ENCODE data around the gene CNTN6. TPM values are rescaled to one million over a fixed set of nuclear protein-coding genes. Genes with fewer than 3 reads are reported as not detected.

Gene CNTN6
- total RNA-seq, 4 donors from 2014 or later = not detected

DNA sequence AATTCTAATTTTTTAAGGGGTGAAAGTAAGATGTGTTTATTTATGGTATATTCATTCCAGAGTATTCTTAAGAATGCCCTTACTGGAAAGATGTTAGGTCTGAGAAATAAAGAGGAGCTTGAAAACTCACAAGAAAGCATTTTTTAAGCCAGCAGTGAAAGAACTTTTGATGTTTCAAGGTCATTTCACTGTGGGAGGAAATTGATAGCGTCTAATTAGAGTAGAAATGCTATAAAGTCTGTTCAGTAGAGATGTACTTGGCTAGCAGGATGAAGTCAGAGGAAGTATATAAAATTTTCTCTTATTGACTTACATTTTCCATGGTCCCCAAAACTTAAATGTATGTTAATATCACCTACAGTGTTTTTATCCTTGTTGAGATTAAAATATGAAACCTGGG, 354.6 kb downstream of the CNTN6 start:
- WGBS, 2 donors (ENCODE audit: low coverage in 1 of 2) = 60 to 62% methylated on average over 1 of the region's 1 CpG
- no peak overlapping the region for H3K27ac ChIP-seq
- intact Hi-C loops (cut with DNase I; ENCODE audit: low total_unique reads) (no loop called here), in situ Hi-C loops (cut with MboI; ENCODE audit: low pct_ligation_motif_present in 1 of 4, low pct_unique_long_range_greater_than_20kb in 1 of 4, low sequenced_read_pairs in 3 of 4) (no loop called here)
- H3K4me3 ChIP-seq = no peak overlapping the region
- no peak for DNase-seq
- H3K36me3 ChIP-seq = no peaks in the 10 kb centered on the region
- TF ChIP-seq EP300 (IDR thresholded peaks at IDR 0.05; ENCODE audit: low read depth) (no peak), POLR2A (IDR thresholded peaks at IDR 0.05) (no peak)
- TF ChIP-seq, protein P1, sequence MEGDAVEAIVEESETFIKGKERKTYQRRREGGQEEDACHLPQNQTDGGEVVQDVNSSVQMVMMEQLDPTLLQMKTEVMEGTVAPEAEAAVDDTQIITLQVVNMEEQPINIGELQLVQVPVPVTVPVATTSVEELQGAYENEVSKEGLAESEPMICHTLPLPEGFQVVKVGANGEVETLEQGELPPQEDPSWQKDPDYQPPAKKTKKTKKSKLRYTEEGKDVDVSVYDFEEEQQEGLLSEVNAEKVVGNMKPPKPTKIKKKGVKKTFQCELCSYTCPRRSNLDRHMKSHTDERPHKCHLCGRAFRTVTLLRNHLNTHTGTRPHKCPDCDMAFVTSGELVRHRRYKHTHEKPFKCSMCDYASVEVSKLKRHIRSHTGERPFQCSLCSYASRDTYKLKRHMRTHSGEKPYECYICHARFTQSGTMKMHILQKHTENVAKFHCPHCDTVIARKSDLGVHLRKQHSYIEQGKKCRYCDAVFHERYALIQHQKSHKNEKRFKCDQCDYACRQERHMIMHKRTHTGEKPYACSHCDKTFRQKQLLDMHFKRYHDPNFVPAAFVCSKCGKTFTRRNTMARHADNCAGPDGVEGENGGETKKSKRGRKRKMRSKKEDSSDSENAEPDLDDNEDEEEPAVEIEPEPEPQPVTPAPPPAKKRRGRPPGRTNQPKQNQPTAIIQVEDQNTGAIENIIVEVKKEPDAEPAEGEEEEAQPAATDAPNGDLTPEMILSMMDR (IDR thresholded peaks at IDR 0.05) = no peak
- no peaks in the 10 kb centered on the region for H3K27me3 ChIP-seq
- H3K4me1 ChIP-seq = no peaks in the 10 kb centered on the region
- no peaks in the 10 kb centered on the region for H3K9me3 ChIP-seq

DNA sequence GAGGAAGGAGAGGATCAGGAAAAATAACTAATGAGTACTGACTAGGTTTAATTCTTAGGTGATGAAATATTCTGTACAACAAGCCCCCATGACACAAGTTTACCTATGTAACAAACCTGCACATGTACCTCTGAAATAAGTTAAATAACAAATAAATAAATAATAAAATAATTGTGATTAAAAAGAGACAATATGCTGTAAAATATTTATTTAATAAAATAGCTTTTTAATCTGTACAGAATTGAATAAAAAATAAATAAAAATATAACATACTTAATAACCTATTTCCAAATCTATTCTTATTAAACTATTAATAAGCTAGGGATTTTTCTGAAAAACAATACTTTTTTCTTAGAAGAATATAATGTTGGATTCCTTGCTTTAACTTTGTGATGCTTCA, 355.6 kb downstream of the CNTN6 start:
- Histone ChIP-seq H3K27ac (no peak overlapping the region), H3K9me3 (no peaks in the 10 kb centered on the region), H3K27me3 (no peaks in the 10 kb centered on the region), H3K4me3 (no peak overlapping the region), H3K4me1 (no peaks in the 10 kb centered on the region), H3K36me3 (no peaks in the 10 kb centered on the region)
- in situ Hi-C loops (cut with MboI; ENCODE audit: low pct_ligation_motif_present in 1 of 4, low pct_unique_long_range_greater_than_20kb in 1 of 4, low sequenced_read_pairs in 3 of 4) = no loop called here
- intact Hi-C loops (cut with DNase I; ENCODE audit: low total_unique reads) = no loop called here
- no peak for DNase-seq
- no peak for TF ChIP-seq POLR2A (IDR thresholded peaks at IDR 0.05)
- TF ChIP-seq, protein P1 (IDR thresholded peaks at IDR 0.05) = no peak
- no peak for TF ChIP-seq POLR2AphosphoS5 (IDR thresholded peaks at IDR 0.05)
- no peak for TF ChIP-seq EP300 (IDR thresholded peaks at IDR 0.05; ENCODE audit: low read depth)

Small RNAs within 50 kb of the gene (small RNA-seq; reads per million reads assigned to genes)
- gene CRB3P1 (0 reads per million in 4 donors), gene RN7SL120P (0 reads per million in 4 donors)

Data from transverse colon (tissue), 4 donors.